ENCODE measurements around the gene PRRG1. TPM values are rescaled to one million over a fixed set of nuclear protein-coding genes. Genes with fewer than 3 reads are reported as not detected.
"Not testable (repeated sequence)": the region's sequence is repeated elsewhere in the genome, so short reads cannot be mapped to it uniquely, and the experiment has no call there.

Gene PRRG1
- total and polyA plus RNA-seq, 9 donors = 8.3 to 15.6 (median 12.3) TPM

- no peak for DNase-seq
- Histone ChIP-seq H3K4me3 (ENCODE audit: low read length) (no peak overlapping the region), H3K4me1 (ENCODE audit: control insufficient read depth, insufficient read depth, low read length) (no peaks in the 10 kb centered on the region), H3K27me3 (ENCODE audit: control insufficient read depth, insufficient read depth, low read length) (no peaks in the 10 kb centered on the region), H3K27ac (ENCODE audit: low read length) (no peak overlapping the region), H3K36me3 (ENCODE audit: control insufficient read depth, insufficient read depth, low read length) (no peaks in the 10 kb centered on the region), H3K9me3 (replicated peaks; ENCODE audit: control insufficient read depth, low read depth, low read length) (no peaks in the 10 kb centered on the region)
Measured at GRCh38 chrX:37420185-37420584, 71.0 kb downstream of the PRRG1 start.

GRCh38 chrX:37420756-37421155, 71.6 kb downstream of the PRRG1 start:
- Histone ChIP-seq H3K27ac (ENCODE audit: low read length) (no peak overlapping the region), H3K9me3 (replicated peaks; ENCODE audit: control insufficient read depth, low read depth, low read length) (no peaks in the 10 kb centered on the region), H3K4me3 (ENCODE audit: low read length) (no peak overlapping the region), H3K36me3 (ENCODE audit: control insufficient read depth, insufficient read depth, low read length) (no peaks in the 10 kb centered on the region), H3K27me3 (ENCODE audit: control insufficient read depth, insufficient read depth, low read length) (no peaks in the 10 kb centered on the region), H3K4me1 (ENCODE audit: control insufficient read depth, insufficient read depth, low read length) (no peaks in the 10 kb centered on the region)
- WGBS (ENCODE audit: insufficient coverage) = no CpG with 5 or more reads among the region's 3 CpGs
- DNase-seq = no peak

GRCh38 chrX:37424000-37424429, 74.9 kb downstream of the PRRG1 start:
- no peak for DNase-seq
- H3K27ac ChIP-seq (ENCODE audit: low read length) = no peak overlapping the region
- H3K4me3 ChIP-seq (ENCODE audit: low read length) = no peak overlapping the region
- no peaks in the 10 kb centered on the region for H3K9me3 ChIP-seq (replicated peaks; ENCODE audit: control insufficient read depth, low read depth, low read length)
- no peaks in the 10 kb centered on the region for H3K4me1 ChIP-seq (ENCODE audit: control insufficient read depth, insufficient read depth, low read length)
- H3K27me3 ChIP-seq (ENCODE audit: control insufficient read depth, insufficient read depth, low read length) = no peaks in the 10 kb centered on the region
- H3K36me3 ChIP-seq (ENCODE audit: control insufficient read depth, insufficient read depth, low read length) = no peaks in the 10 kb centered on the region

- H3K27me3 ChIP-seq (ENCODE audit: control insufficient read depth, insufficient read depth, low read length) = no peaks in the 10 kb centered on the region
- DNase-seq = no peak
- H3K4me1 ChIP-seq (ENCODE audit: control insufficient read depth, insufficient read depth, low read length) = no peaks in the 10 kb centered on the region
- H3K36me3 ChIP-seq (ENCODE audit: control insufficient read depth, insufficient read depth, low read length) = no peaks in the 10 kb centered on the region
- H3K27ac ChIP-seq (ENCODE audit: low read length) = no peak overlapping the region
- no peak overlapping the region for H3K4me3 ChIP-seq (ENCODE audit: low read length)
- no CpG with 5 or more reads among the region's 1 CpG for WGBS (ENCODE audit: insufficient coverage)
- H3K9me3 ChIP-seq (replicated peaks; ENCODE audit: control insufficient read depth, low read depth, low read length) = no peaks in the 10 kb centered on the region
Measured at GRCh38 chrX:37425370-37425769, 76.2 kb downstream of the PRRG1 start.

- DNase-seq; H3K27me3 ChIP-seq (ENCODE audit: control insufficient read depth, insufficient read depth, low read length); H3K36me3 ChIP-seq (ENCODE audit: control insufficient read depth, insufficient read depth, low read length); H3K4me1 ChIP-seq (ENCODE audit: control insufficient read depth, insufficient read depth, low read length); H3K9me3 ChIP-seq (replicated peaks; ENCODE audit: control insufficient read depth, low read depth, low read length); H3K27ac ChIP-seq (ENCODE audit: low read length); H3K4me3 ChIP-seq (ENCODE audit: low read length): not testable (repeated sequence)
- WGBS (ENCODE audit: insufficient coverage) = 34% methylated on average over 2 of the region's 2 CpGs
Measured at GRCh38 chrX:37428962-37429361, 79.8 kb downstream of the PRRG1 start.

GRCh38 chrX:37434362-37434761, 85.2 kb downstream of the PRRG1 start:
- Histone ChIP-seq H3K4me3 (ENCODE audit: low read length) (no peak overlapping the region), H3K9me3 (replicated peaks; ENCODE audit: control insufficient read depth, low read depth, low read length) (no peaks in the 10 kb centered on the region), H3K27ac (ENCODE audit: low read length) (no peak overlapping the region), H3K4me1 (ENCODE audit: control insufficient read depth, insufficient read depth, low read length) (no peaks in the 10 kb centered on the region), H3K27me3 (ENCODE audit: control insufficient read depth, insufficient read depth, low read length) (peaks cover 2% of the 10 kb centered on the region), H3K36me3 (ENCODE audit: control insufficient read depth, insufficient read depth, low read length) (no peaks in the 10 kb centered on the region)
- DNase-seq = no peak
- WGBS (ENCODE audit: insufficient coverage) = no CpG with 5 or more reads among the region's 1 CpG

GRCh38 chrX:37437160-37437559, 88.0 kb downstream of the PRRG1 start:
- peaks cover 5% of the 10 kb centered on the region for H3K27me3 ChIP-seq (ENCODE audit: control insufficient read depth, insufficient read depth, low read length)
- no CpG with 5 or more reads among the region's 1 CpG for WGBS (ENCODE audit: insufficient coverage)
- no peaks in the 10 kb centered on the region for H3K4me1 ChIP-seq (ENCODE audit: control insufficient read depth, insufficient read depth, low read length)
- no peaks in the 10 kb centered on the region for H3K9me3 ChIP-seq (replicated peaks; ENCODE audit: control insufficient read depth, low read depth, low read length)
- no peak overlapping the region for H3K4me3 ChIP-seq (ENCODE audit: low read length)
- no peak for DNase-seq
- peaks cover 3% of the 10 kb centered on the region for H3K36me3 ChIP-seq (ENCODE audit: control insufficient read depth, insufficient read depth, low read length)
- no peak overlapping the region for H3K27ac ChIP-seq (ENCODE audit: low read length)

GRCh38 chrX:37441377-37441776, 92.2 kb downstream of the PRRG1 start:
- no peak for DNase-seq
- Histone ChIP-seq H3K4me3 (ENCODE audit: low read length) (no peak overlapping the region), H3K27me3 (ENCODE audit: control insufficient read depth, insufficient read depth, low read length) (peaks cover 5% of the 10 kb centered on the region), H3K27ac (ENCODE audit: low read length) (no peak overlapping the region), H3K4me1 (ENCODE audit: control insufficient read depth, insufficient read depth, low read length) (no peaks in the 10 kb centered on the region), H3K36me3 (ENCODE audit: control insufficient read depth, insufficient read depth, low read length) (peaks cover 3% of the 10 kb centered on the region), H3K9me3 (replicated peaks; ENCODE audit: control insufficient read depth, low read depth, low read length) (no peaks in the 10 kb centered on the region)
- 91% methylated on average over 14 of the region's 16 CpGs for WGBS (ENCODE audit: insufficient coverage)

- H3K4me3 ChIP-seq (ENCODE audit: low read length) = no peak overlapping the region
- H3K27me3 ChIP-seq (ENCODE audit: control insufficient read depth, insufficient read depth, low read length) = peaks cover 9% of the 10 kb centered on the region
- H3K4me1 ChIP-seq (ENCODE audit: control insufficient read depth, insufficient read depth, low read length) = no peaks in the 10 kb centered on the region
- H3K36me3 ChIP-seq (ENCODE audit: control insufficient read depth, insufficient read depth, low read length) = peaks cover 3% of the 10 kb centered on the region
- no peaks in the 10 kb centered on the region for H3K9me3 ChIP-seq (replicated peaks; ENCODE audit: control insufficient read depth, low read depth, low read length)
- 83% methylated on average over 1 of the region's 1 CpG for WGBS (ENCODE audit: insufficient coverage)
- DNase-seq = no peak
- no peak overlapping the region for H3K27ac ChIP-seq (ENCODE audit: low read length)
Measured at GRCh38 chrX:37445182-37445581, 96.0 kb downstream of the PRRG1 start.

- no peaks in the 10 kb centered on the region for H3K36me3 ChIP-seq (ENCODE audit: control insufficient read depth, insufficient read depth, low read length)
- no peak overlapping the region for H3K27ac ChIP-seq (ENCODE audit: low read length)
- H3K9me3 ChIP-seq (replicated peaks; ENCODE audit: control insufficient read depth, low read depth, low read length) = no peaks in the 10 kb centered on the region
- no peaks in the 10 kb centered on the region for H3K4me1 ChIP-seq (ENCODE audit: control insufficient read depth, insufficient read depth, low read length)
- H3K27me3 ChIP-seq (ENCODE audit: control insufficient read depth, insufficient read depth, low read length) = peaks cover 2% of the 10 kb centered on the region
- no peak for DNase-seq
- H3K4me3 ChIP-seq (ENCODE audit: low read length) = no peak overlapping the region
- no CpG with 5 or more reads among the region's 1 CpG for WGBS (ENCODE audit: insufficient coverage)
Measured at GRCh38 chrX:37453821-37454220, 104.7 kb downstream of the PRRG1 start.

GRCh38 chrX:37454537-37455285, 105.5 kb downstream of the PRRG1 start:
- Histone ChIP-seq H3K36me3 (ENCODE audit: control insufficient read depth, insufficient read depth, low read length) (no peaks in the 10 kb centered on the region), H3K4me3 (ENCODE audit: low read length) (no peak overlapping the region), H3K9me3 (replicated peaks; ENCODE audit: control insufficient read depth, low read depth, low read length) (no peaks in the 10 kb centered on the region), H3K27me3 (ENCODE audit: control insufficient read depth, insufficient read depth, low read length) (peaks cover 2% of the 10 kb centered on the region), H3K4me1 (ENCODE audit: control insufficient read depth, insufficient read depth, low read length) (no peaks in the 10 kb centered on the region), H3K27ac (ENCODE audit: low read length) (no peak overlapping the region)
- no CpG with 5 or more reads among the region's 2 CpGs for WGBS (ENCODE audit: insufficient coverage)
- peak; percentile 1 for DNase-seq

All from muscle of leg (tissue), 11 donors.